Pons (tissue), 1 donor: ENCODE results near the gene SMTNL2.
"Not testable (repeated sequence)": the region's sequence is repeated elsewhere in the genome, so short reads cannot be mapped to it uniquely, and the experiment has no call there.

Experiments
- DNase-seq: peaks from one replicate; pipeline ENCODE4 v3.0.0-alpha.2; 2016; ENCODE audit warnings: low spot score

The SMTNL2 gene

GRCh38 chr17:4585638-4585994 is 1.3 kb downstream of the SMTNL2 start:
- no peak for DNase-seq

- DNase-seq, result no peak
Observed at GRCh38 chr17:4586043-4586442, 1.7 kb downstream of the SMTNL2 start.

GRCh38 chr17:4587195-4587594 is 2.9 kb downstream of the SMTNL2 start:
- no peak for DNase-seq

- no peak for DNase-seq
Observed at GRCh38 chr17:4587803-4588202, 3.5 kb downstream of the SMTNL2 start.

- DNase-seq, result no peak
Observed at GRCh38 chr17:4588391-4588790, 4.1 kb downstream of the SMTNL2 start.

GRCh38 chr17:4588898-4589625 is 4.7 kb downstream of the SMTNL2 start:
- DNase-seq, result no peak

GRCh38 chr17:4590042-4590441 is 5.7 kb downstream of the SMTNL2 start:
- not testable (repeated sequence) for DNase-seq

- no peak for DNase-seq
Observed at GRCh38 chr17:4590981-4591453, 6.7 kb downstream of the SMTNL2 start.

GRCh38 chr17:4591529-4591928 is 7.2 kb downstream of the SMTNL2 start:
- DNase-seq, result no peak

- DNase-seq, result no peak
Observed at GRCh38 chr17:4592240-4593005, 8.1 kb downstream of the SMTNL2 start.

- DNase-seq, result no peak
Observed at GRCh38 chr17:4593021-4593421, 8.7 kb downstream of the SMTNL2 start.

- DNase-seq, result no peak
Observed at GRCh38 chr17:4594406-4594805, 10.1 kb downstream of the SMTNL2 start.

- DNase-seq, result no peak
Observed at GRCh38 chr17:4594931-4595684, 10.8 kb downstream of the SMTNL2 start.

- DNase-seq, result not testable (repeated sequence)
Observed at GRCh38 chr17:4595685-4596342, 11.5 kb downstream of the SMTNL2 start.

- no peak for DNase-seq
Observed at GRCh38 chr17:4596636-4597380, 12.5 kb downstream of the SMTNL2 start.

- no peak for DNase-seq
Observed at GRCh38 chr17:4597975-4598374, 13.6 kb downstream of the SMTNL2 start.

GRCh38 chr17:4598776-4599504 is 14.6 kb downstream of the SMTNL2 start:
- no peak for DNase-seq

- DNase-seq, result no peak
Observed at GRCh38 chr17:4599505-4600281, 15.4 kb downstream of the SMTNL2 start.

GRCh38 chr17:4600563-4600962 is 16.2 kb downstream of the SMTNL2 start:
- DNase-seq, result no peak

GRCh38 chr17:4601326-4601725 is 17.0 kb downstream of the SMTNL2 start:
- no peak for DNase-seq
